NCI-H2171 treated with DMSO at 0.1 percent for 48 hours (cell line): ENCODE data around the gene SLC7A6.

Experiments
- DNase-seq: peaks from one replicate; lab custom pipeline; 2025; lab: John Stamatoyannopoulos, UW

The SLC7A6 gene

GRCh38 chr16:68235108-68235886 lies 29.0 kb upstream of the SLC7A6 start:
- DNase-seq = no peak

GRCh38 chr16:68235887-68236136 lies 28.5 kb upstream of the SLC7A6 start, which contains the start of gene ESRP2:
TSS of gene ESRP2 (minus strand) at chr16:68236127. CDS start at chr16:68236045, 82 bp downstream.
- no peak for DNase-seq

- peak; percentile 64 for DNase-seq
Observed at GRCh38 chr16:68236137-68236825, 28.0 kb upstream of the SLC7A6 start.

DNA sequence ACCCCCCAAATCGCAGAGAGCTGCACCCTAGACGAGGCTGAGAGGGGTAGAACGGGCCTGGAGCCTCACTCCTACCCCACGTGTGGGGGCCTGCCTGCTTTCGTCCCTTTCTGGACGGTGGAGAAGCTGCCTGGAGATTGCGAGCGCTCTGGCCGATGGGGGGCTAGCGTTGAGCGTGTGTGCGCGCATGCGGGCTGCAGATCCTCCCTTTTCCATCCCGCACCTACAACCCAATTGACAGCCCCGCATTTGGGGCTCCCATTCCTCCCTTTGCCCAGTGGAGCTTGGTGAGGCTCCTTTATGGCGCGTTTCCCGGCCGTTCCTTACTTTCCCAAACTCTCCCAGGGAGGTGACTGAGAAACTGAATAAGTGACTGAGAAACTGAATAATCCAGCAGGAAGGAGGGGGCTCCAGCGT lies 27.5 kb upstream of the SLC7A6 start:
- no peak for DNase-seq

DNA sequence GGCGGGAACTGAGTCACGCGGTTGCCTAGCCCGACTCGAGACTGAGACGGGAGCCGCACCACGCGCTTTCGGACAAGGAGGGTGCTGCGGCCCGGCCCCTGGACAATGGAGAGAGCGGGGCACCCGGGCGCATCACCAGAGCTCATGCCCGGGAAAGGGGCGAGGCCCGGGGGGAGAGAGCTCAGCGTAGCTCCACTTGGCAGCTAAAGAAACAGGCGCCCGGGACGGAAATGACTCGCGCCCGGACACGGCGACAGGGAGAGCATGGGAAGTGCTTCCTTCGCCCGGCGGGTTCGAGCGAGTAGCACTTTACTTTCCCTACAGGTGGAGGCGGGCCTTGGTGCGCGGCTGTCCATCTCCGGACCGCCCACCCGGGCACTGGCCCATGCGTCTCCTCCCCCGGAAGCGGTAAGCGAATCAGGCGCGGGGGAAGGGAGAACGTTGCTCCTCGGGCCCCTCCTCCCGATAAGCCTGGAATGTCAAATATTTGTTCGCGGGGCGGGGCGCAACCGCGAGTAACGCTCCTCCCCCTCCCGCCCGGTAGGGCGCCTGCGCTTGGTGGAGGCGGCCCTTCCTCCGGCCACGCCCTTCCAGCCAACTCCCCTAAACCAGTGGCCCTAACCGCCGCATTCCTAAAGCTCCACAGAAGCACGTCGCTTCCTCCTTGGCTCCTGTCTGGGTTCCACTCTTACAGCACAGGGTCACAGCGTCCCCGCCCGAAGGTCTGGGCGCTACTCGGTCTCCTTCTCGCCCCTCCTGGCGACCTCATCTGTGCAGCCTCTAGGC lies 26.9 kb upstream of the SLC7A6 start:
- DNase-seq = peak; percentile 97

DNA sequence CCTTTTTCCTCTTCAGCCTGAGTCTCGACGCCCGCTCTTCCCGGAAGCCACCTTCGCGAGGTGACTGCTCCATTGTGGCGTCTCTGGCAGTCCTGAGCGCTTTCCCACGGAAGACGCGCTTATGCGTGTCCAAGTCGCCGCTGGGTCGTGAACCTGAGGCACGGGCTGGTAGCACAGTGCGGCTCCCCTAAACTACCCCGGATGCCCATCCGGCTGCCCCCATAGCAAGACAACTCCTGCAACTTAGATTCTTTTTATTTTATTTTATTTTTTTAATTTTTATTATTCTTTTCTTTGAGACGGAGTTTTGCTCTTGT lies 26.3 kb upstream of the SLC7A6 start:
- DNase-seq = no peak

DNA sequence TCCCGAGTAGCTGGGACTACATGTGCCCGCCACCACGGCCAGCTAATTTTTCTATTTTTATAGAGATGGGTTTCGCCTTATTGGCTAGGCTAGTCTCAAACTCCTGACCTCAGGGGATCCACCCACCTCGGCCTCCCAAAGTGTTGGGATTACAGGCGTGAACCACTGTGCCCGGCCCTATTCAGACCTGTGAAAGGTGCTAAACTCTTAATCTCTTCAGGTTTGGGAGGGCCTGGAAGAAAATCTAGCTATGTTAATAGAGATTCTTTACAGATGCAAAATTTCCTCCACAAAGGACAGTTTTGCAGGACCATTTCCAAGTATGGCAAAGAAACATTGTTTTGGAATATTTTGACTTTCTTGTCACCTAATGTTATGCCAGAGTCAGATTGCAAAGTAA lies 22.2 kb upstream of the SLC7A6 start:
- DNase-seq = no peak

DNA sequence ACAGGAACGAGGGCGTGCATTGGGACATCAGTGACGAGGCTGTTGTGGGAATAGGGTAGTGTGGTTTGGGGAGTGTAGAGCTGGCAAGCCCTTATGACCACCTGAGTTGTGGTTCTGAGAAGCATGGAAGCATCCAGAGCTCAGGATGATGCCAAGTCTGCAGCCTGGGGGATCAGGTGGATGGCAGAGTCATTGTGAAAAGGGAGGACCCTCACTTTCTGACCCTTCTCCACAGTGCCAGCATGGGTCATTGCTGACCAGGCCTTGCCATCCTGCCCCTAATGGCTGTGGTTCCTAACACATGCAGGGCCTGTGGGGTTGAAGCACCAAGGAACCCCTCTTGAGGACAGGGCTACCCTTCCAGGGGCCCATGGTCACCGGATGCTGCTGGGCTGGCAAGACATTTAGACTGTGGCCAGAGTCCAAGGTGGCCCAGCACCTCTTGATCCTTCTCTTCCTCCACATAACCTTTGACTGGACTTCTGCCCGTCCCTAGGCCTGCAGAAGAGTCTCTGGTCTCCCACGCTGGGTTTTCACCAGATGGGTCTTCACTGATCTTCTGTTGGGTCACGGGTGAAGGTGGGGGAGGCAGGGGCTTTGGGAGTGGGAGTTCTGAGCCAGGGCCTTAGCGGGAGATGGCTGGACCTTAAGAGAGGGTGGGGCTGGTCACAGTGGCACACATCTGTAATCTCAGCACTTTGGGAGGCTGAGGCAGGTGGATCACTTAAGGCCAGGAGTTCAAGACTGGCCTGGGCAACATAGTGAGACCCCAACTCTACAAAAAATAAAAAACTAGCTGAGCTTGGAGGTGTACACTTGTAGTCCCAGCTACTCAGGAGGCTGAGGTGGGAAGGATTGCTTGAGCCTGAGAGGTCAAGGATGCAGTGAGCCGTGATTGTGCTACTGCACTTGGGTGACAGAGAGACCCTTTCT lies 21.1 kb upstream of the SLC7A6 start:
- DNase-seq = no peak

GRCh38 chr16:68244481-68244902 lies 19.8 kb upstream of the SLC7A6 start:
- DNase-seq = no peak

DNA sequence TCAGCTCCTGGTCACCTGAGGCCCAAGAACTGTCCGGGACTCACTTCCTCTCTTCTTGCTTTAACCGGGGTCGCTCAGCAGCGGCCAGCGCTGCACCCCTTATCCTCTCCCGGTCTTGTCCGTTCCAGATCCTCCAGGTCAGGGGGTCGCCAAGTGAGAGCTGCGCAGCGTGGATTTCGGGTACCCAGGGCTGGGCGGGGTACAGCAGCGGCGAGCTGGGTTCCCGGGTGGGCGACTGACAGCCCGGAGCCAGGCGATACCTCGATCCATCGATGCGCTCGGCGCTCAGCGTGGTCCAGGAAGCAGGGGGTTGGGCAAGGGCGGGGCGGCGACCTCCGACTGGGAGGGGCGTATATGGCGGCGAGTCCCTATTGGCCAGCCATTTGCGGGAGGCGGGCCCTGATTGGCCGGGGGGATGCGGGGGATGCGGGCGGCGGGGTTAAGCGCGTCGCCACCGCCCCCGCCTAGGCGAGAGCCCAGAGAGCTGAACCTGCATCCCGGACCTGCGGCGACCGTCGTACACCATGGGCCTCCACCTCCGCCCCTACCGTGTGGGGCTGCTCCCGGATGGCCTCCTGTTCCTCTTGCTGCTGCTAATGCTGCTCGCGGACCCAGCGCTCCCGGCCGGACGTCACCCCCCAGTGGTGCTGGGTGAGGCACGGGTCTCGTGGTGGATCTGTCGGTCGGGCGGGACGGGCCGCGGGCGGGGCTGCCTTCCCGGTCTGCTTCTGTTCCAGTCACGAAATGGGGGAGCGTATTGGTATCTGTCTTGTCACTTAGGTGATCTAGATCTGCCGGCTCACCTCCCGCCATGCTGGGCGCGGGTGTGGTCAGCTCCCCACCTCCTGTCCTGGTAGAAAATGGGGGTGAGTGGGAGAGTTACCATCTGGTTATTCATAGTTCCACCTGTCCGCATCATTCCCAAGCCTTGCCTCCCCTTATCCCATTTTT lies 19.1 kb upstream of the SLC7A6 start, which contains the start of gene PLA2G15:
Gene PLA2G15 (plus strand): TSS at position 471 of the 951 bp plus-strand sequence. CDS start 54 bp downstream, at position 525.
- DNase-seq = peak; percentile 83

DNA sequence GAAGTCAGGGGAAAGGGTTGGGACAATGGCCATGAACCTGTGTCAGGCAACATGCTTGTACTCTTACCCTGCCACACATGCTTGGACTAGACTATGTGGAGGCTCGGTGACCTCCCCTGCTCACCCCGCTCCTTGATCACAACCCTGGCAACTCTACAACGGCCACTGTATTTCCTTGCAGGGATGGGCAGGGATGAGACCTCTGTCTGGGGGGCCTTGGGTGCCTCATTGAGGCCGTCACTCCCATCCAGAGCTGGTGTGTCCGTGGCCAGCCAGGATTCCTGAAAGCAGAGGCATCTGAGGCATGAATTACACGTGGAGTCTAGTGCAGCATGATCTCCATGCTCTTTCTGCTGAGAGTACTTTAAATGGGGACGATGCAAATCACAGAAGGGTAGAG lies 18.2 kb upstream of the SLC7A6 start:
- DNase-seq = no peak

GRCh38 chr16:68246666-68247065 lies 17.7 kb upstream of the SLC7A6 start:
- DNase-seq = no peak

- DNase-seq = no peak
Observed at GRCh38 chr16:68247400-68247799, 16.9 kb upstream of the SLC7A6 start.

GRCh38 chr16:68247932-68248331 lies 16.4 kb upstream of the SLC7A6 start:
- DNase-seq = no peak

GRCh38 chr16:68249371-68249770 lies 15.0 kb upstream of the SLC7A6 start:
- no peak for DNase-seq

DNA sequence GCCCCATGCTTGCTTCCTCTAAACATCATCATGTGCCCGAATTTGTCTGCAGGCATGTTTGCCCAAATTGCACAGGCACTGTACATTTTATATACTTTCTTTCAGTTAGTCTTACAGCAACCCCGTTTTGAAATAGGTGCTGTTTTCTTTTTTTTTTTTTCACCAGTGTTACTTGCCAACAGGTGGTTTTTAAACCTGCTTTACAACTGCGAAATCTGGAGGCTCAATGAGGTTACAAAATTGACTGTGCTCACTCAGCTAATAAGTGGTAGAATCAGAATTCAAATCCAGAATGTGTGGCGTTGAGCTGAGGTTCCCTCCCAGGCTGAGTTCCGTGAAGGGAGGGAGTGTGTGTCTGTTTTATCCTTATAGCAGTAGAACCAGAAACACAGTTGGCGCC lies 13.4 kb upstream of the SLC7A6 start:
- no peak for DNase-seq

DNA sequence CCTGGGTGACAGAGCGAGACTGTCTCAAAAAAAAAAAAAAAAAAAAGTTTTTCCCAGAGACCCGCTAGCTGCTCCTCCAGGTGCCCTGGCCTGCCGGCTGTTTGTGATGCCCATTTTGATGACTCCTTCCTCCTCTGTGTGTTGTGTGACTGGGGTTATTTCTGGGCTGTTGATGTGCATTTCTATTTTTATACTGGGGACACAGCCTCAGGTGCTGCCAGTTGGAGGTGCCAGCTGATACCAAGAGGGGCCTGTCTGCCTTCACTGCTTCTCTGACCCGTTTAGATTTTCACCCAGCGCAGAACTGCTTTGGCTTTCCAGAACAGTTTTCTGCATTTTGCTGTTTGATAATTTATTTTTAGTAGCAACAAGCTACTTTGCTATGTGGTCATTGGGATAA lies 12.5 kb upstream of the SLC7A6 start:
- no peak for DNase-seq

GRCh38 chr16:68252383-68252782 lies 11.9 kb upstream of the SLC7A6 start:
- no peak for DNase-seq

GRCh38 chr16:68253721-68254120 lies 10.6 kb upstream of the SLC7A6 start:
- DNase-seq = no peak

DNA sequence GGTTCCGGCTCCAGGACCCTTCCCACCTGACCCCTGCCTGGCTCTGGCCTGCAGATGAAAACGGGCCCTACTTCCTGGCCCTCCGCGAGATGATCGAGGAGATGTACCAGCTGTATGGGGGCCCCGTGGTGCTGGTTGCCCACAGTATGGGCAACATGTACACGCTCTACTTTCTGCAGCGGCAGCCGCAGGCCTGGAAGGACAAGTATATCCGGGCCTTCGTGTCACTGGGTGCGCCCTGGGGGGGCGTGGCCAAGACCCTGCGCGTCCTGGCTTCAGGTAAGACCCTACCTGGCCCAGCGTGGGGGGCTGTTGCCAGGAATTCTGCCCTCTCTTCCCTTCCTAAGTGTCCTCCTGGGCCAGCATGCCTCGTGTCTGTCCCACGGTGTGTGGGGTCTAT lies 8.6 kb upstream of the SLC7A6 start:
- DNase-seq = no peak
